H9 (cell line): Measurements from ENCODE around the gene ITSN2. TPM values are rescaled to one million over a fixed set of nuclear protein-coding genes. Genes with fewer than 3 reads are reported as not detected.

Source experiments
- DNase-seq: peaks from one replicate; pipeline ENCODE4 v3.0.0-alpha.2; 2017
- H2AFZ ChIP-seq: one replicate; pipeline ENCODE4 v1.6.1; 2013; ENCODE audit warnings: mild to moderate bottlenecking, low read length, control low read depth, moderate library complexity
- H2AK5ac ChIP-seq: 2 replicates; pipeline ENCODE4 v1.6.1; 2013; ENCODE audit warnings: low read length, control low read depth, mixed read lengths; ENCODE audit not compliant: insufficient read length
- H2BK120ac ChIP-seq: one replicate; pipeline ENCODE4 v1.6.1; 2013; ENCODE audit warnings: low read depth, mild to moderate bottlenecking, low read length, control low read depth, inconsistent platforms; ENCODE audit not compliant: poor library complexity, severe bottlenecking
- H2BK12ac ChIP-seq: 2 replicates; pipeline ENCODE4 v1.6.1; 2013; ENCODE audit warnings: low read length, control low read depth, mixed read lengths, low read depth; ENCODE audit not compliant: insufficient read length
- H2BK15ac ChIP-seq: 2 replicates; pipeline ENCODE4 v1.6.1; 2013; ENCODE audit warnings: low read depth, low read length, control low read depth
- H2BK20ac ChIP-seq: one replicate; pipeline ENCODE4 v1.6.1; 2013; ENCODE audit warnings: low read depth, mild to moderate bottlenecking, low read length, control low read depth, inconsistent platforms; ENCODE audit not compliant: poor library complexity, severe bottlenecking
- H2BK5ac ChIP-seq: 2 replicates; pipeline ENCODE4 v1.6.1; 2013; ENCODE audit warnings: low read length, control low read depth, mixed read lengths; ENCODE audit not compliant: insufficient read length
- H3K14ac ChIP-seq: 2 replicates; pipeline ENCODE4 v1.6.1; 2013; ENCODE audit warnings: low read length, control low read depth; ENCODE audit not compliant: insufficient read depth
- H3K18ac ChIP-seq: 2 replicates; pipeline ENCODE4 v1.6.1; 2013; ENCODE audit warnings: low read depth, mild to moderate bottlenecking, mixed read lengths, low read length, control low read depth; ENCODE audit not compliant: insufficient read length
- H3K23ac ChIP-seq: 2 replicates; pipeline ENCODE4 v1.6.1; 2013; ENCODE audit warnings: low read length, control low read depth, mixed read lengths, low read depth; ENCODE audit not compliant: insufficient read length
- H3K23me2 ChIP-seq: 2 replicates; pipeline ENCODE4 v1.6.1; 2013; ENCODE audit warnings: low read depth, mild to moderate bottlenecking, mixed read lengths, low read length, control low read depth; ENCODE audit not compliant: insufficient read length, poor library complexity, severe bottlenecking
- H3K27ac ChIP-seq: 2 replicates; pipeline ENCODE4 v1.5.1; 2013; ENCODE audit warnings: low read length, control low read depth, mixed read lengths, low read depth; ENCODE audit not compliant: insufficient read length
- H3K27me3 ChIP-seq: 2 replicates; pipeline ENCODE4 v1.6.1; 2013; ENCODE audit warnings: low read length, control low read depth, inconsistent platforms; ENCODE audit not compliant: insufficient read depth
- H3K4ac ChIP-seq: 2 replicates; pipeline ENCODE4 v1.6.1; 2013; ENCODE audit warnings: low read depth, mild to moderate bottlenecking, control low read depth, inconsistent platforms, low read length, moderate library complexity
- H3K4me1 ChIP-seq: 2 replicates; pipeline ENCODE4 v1.6.1; 2013; ENCODE audit warnings: low read length, control low read depth, inconsistent platforms; ENCODE audit not compliant: insufficient read depth
- H3K4me2 ChIP-seq: 2 replicates; pipeline ENCODE4 v1.6.1; 2013; ENCODE audit warnings: low read length, control low read depth, mixed read lengths; ENCODE audit not compliant: insufficient read length, insufficient read depth
- H3K56ac ChIP-seq: 2 replicates; pipeline ENCODE4 v1.6.1; 2013; ENCODE audit warnings: low read depth, mild to moderate bottlenecking, mixed read lengths, low read length, control low read depth; ENCODE audit not compliant: insufficient read length
- H3K79me1 ChIP-seq: 2 replicates; pipeline ENCODE4 v1.6.1; 2013; ENCODE audit warnings: low read depth, mild to moderate bottlenecking, moderate library complexity, low read length, control low read depth, inconsistent platforms; ENCODE audit not compliant: insufficient read depth, poor library complexity, severe bottlenecking
- H3K79me2 ChIP-seq: 2 replicates; pipeline ENCODE4 v1.6.1; 2013; ENCODE audit warnings: low read length, control low read depth, inconsistent platforms; ENCODE audit not compliant: insufficient read depth
- H3K9ac ChIP-seq: 2 replicates; pipeline ENCODE4 v1.6.1; 2013; ENCODE audit warnings: low read length, control low read depth, mixed read lengths; ENCODE audit not compliant: insufficient read length; ENCODE audit errors: extremely low read depth
- H3K9me3 ChIP-seq: one replicate; pipeline ENCODE4 v1.6.1; 2013; ENCODE audit warnings: low read depth, low read length, inconsistent platforms; ENCODE audit not compliant: control insufficient read depth
- H3T11ph ChIP-seq: one replicate; pipeline ENCODE4 v1.6.1; 2013; ENCODE audit warnings: mild to moderate bottlenecking, low read length, control low read depth, inconsistent platforms
- H4K20me1 ChIP-seq: one replicate; pipeline ENCODE4 v1.6.1; 2013; ENCODE audit not compliant: control insufficient read depth, insufficient read length, insufficient read depth
- H4K5ac ChIP-seq: 2 replicates; pipeline ENCODE4 v1.6.1; 2013; ENCODE audit warnings: low read depth, mild to moderate bottlenecking, mixed read lengths, low read length, control low read depth; ENCODE audit not compliant: insufficient read length
- H4K8ac ChIP-seq: replicated peaks from 2 replicates; pipeline ENCODE4 v1.6.1; 2013; ENCODE audit warnings: low read length, control low read depth, mixed read lengths, low read depth; ENCODE audit not compliant: insufficient read length
- H4K91ac ChIP-seq: 2 replicates; pipeline ENCODE4 v1.6.1; 2013; ENCODE audit warnings: low read depth, mild to moderate bottlenecking, moderate library complexity, mixed read lengths, low read length, control low read depth; ENCODE audit not compliant: insufficient read length
- H3K27ac Mint-ChIP-seq, 3 experiments: 2 replicates in 2 of 3; 3 replicates in 1 of 3; pipeline ENCODE4 v1.8.0; 2020 to 2021; ENCODE audit warnings: mixed read lengths in 3 of 3, mild to moderate bottlenecking in 1 of 3, moderate library complexity in 1 of 3
- H3K27me3 Mint-ChIP-seq: 2 replicates; pipeline ENCODE4 v1.8.0; 2021; ENCODE audit warnings: low read depth, mild to moderate bottlenecking, moderate library complexity, mixed read lengths
- H3K36me3 Mint-ChIP-seq, 3 experiments: 2 replicates in 2 of 3; 3 replicates in 1 of 3; pipeline ENCODE4 v1.8.0; 2020 to 2021; ENCODE audit warnings: low read depth in 3 of 3, mixed read lengths in 3 of 3; ENCODE audit not compliant: insufficient read depth in 1 of 3
- H3K4me1 Mint-ChIP-seq, 2 experiments: 2 replicates each; pipeline ENCODE4 v1.8.0; 2020; ENCODE audit warnings: mixed read lengths in 2 of 2
- H3K4me3 Mint-ChIP-seq, 2 experiments: 2 replicates in 1 of 2; 3 replicates in 1 of 2; pipeline ENCODE4 v1.8.0; 2020 to 2021; ENCODE audit warnings: mild to moderate bottlenecking in 2 of 2, mixed read lengths in 2 of 2, moderate library complexity in 1 of 2
- H3K9me3 Mint-ChIP-seq, 2 experiments: 2 replicates in 1 of 2; 3 replicates in 1 of 2; pipeline ENCODE4 v1.8.0; 2020; ENCODE audit warnings: mild to moderate bottlenecking in 2 of 2, mixed read lengths in 2 of 2, moderate library complexity in 1 of 2
- WGBS: extraction: QIAGEN DNeasy Blood & Tissue Kit; methylation state at CpG from one replicate; pipeline ENCODE4 v1.1.7; 2013; ENCODE audit warnings: missing lambda C conversion rate, low lambda C conversion rate, mixed read lengths; ENCODE audit not compliant: insufficient read length; ENCODE audit errors: extremely low coverage; 5-methylcytosine and 5-hydroxymethylcytosine counted together
- total RNA-seq: library from RNA; stranded (reverse); gene quantifications from 2 replicates; pipeline ENCODE4 v1.2.1, GENCODE V29; 2021
- TF ChIP-seq, protein P1 (sequence below): fragments of 200-600 bp; sonication (generic); conservative IDR thresholded peaks from 3 replicates; pipeline ENCODE4 v1.8.0; 2021; ENCODE audit warnings: antibody characterized with exemption, mild to moderate bottlenecking

The ITSN2 gene
- total RNA-seq, 1 experiment from 2014 or later, result 17.0 TPM

DNA sequence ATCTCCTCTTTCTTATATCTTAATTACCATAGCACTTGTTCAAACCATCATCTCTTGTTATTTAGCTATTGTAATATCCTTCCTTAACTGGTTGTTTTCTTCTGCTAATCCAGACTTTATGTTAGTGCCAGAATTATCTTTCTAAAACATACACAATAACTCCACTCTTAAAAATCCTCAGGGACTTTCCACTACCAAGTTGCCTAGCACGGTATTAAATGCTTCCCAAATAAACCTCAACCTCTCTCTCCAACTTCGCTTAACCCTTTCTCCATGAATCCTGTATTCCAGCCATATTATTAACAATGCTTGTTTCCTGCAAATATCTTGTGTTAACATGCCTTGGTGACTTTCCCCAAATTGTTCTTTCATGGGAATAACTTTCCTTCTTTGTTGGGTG, 101.0 kb downstream of the ITSN2 start:
- Histone ChIP-seq H4K20me1 (no peaks in the 10 kb centered on the region), H3K9ac (no peak overlapping the region), H3K4ac (no peak overlapping the region), H2BK12ac (no peak overlapping the region), H3K27ac (no peak overlapping the region), H3K14ac (no peak overlapping the region), H3K18ac (no peak overlapping the region), H3K79me1 (no peaks in the 10 kb centered on the region), H2AK5ac (no peak overlapping the region), H3K23ac (no peak overlapping the region), H3K27me3 (no peaks in the 10 kb centered on the region), H3K56ac (no peak overlapping the region), H2BK5ac (no peak overlapping the region), H3K23me2 (no peaks in the 10 kb centered on the region), H3K4me1 (no peaks in the 10 kb centered on the region), H4K5ac (no peak overlapping the region), H4K8ac (no peak overlapping the region), H4K91ac (no peak overlapping the region), H3K4me2 (no peak overlapping the region), H2BK120ac (no peak overlapping the region), H3K9me3 (no peaks in the 10 kb centered on the region), H3K79me2 (no peaks in the 10 kb centered on the region), H2BK20ac (no peak overlapping the region), H2BK15ac (no peak overlapping the region), H3T11ph (no peak overlapping the region), H2AFZ (no peak overlapping the region)
- no peak for DNase-seq
- H3K36me3 Mint-ChIP-seq, result peaks cover 0 to 8% (median 0%) of the 10 kb centered on the region in 3 experiments; a peak in 3 of 7 replicates
- no peaks in the 10 kb centered on the region for H3K27me3 Mint-ChIP-seq
- H3K9me3 Mint-ChIP-seq, result no peaks in the 10 kb centered on the region
- H3K4me1 Mint-ChIP-seq, result no peaks in the 10 kb centered on the region
- H3K27ac Mint-ChIP-seq, result no peak overlapping the region
- H3K4me3 Mint-ChIP-seq, result no peak overlapping the region
- 100% methylated on average over 2 of the region's 2 CpGs for WGBS
- TF ChIP-seq, protein P1, sequence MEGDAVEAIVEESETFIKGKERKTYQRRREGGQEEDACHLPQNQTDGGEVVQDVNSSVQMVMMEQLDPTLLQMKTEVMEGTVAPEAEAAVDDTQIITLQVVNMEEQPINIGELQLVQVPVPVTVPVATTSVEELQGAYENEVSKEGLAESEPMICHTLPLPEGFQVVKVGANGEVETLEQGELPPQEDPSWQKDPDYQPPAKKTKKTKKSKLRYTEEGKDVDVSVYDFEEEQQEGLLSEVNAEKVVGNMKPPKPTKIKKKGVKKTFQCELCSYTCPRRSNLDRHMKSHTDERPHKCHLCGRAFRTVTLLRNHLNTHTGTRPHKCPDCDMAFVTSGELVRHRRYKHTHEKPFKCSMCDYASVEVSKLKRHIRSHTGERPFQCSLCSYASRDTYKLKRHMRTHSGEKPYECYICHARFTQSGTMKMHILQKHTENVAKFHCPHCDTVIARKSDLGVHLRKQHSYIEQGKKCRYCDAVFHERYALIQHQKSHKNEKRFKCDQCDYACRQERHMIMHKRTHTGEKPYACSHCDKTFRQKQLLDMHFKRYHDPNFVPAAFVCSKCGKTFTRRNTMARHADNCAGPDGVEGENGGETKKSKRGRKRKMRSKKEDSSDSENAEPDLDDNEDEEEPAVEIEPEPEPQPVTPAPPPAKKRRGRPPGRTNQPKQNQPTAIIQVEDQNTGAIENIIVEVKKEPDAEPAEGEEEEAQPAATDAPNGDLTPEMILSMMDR, result no peak
